T-helper 1 cell treated with Interleukin-12 subunit alpha and Interleukin-12 subunit beta and Interleukin-4 antibody, amounts not matched to agents 30 μg/mL and 1 μg/mL, for 36 hours (primary cell): ENCODE results near the gene GLIS2.

Experiments
- H3K27ac Mint-ChIP-seq: one replicate; pipeline ENCODE4 v1.8.0; 2021; ENCODE audit warnings: mild to moderate bottlenecking, mixed read lengths
- H3K27me3 Mint-ChIP-seq: one replicate; pipeline ENCODE4 v1.8.0; 2021; ENCODE audit warnings: low read depth, mixed read lengths
- H3K36me3 Mint-ChIP-seq: one replicate; pipeline ENCODE4 v1.8.0; 2021; ENCODE audit warnings: low read depth, mixed read lengths
- H3K4me1 Mint-ChIP-seq: one replicate; pipeline ENCODE4 v1.8.0; 2021; ENCODE audit warnings: low read depth, mixed read lengths
- H3K4me3 Mint-ChIP-seq: one replicate; pipeline ENCODE4 v1.8.0; 2021; ENCODE audit warnings: mild to moderate bottlenecking, moderate library complexity, mixed read lengths
- H3K9me3 Mint-ChIP-seq: one replicate; pipeline ENCODE4 v1.8.0; 2021; ENCODE audit warnings: mixed read lengths

GLIS2 gene

DNA sequence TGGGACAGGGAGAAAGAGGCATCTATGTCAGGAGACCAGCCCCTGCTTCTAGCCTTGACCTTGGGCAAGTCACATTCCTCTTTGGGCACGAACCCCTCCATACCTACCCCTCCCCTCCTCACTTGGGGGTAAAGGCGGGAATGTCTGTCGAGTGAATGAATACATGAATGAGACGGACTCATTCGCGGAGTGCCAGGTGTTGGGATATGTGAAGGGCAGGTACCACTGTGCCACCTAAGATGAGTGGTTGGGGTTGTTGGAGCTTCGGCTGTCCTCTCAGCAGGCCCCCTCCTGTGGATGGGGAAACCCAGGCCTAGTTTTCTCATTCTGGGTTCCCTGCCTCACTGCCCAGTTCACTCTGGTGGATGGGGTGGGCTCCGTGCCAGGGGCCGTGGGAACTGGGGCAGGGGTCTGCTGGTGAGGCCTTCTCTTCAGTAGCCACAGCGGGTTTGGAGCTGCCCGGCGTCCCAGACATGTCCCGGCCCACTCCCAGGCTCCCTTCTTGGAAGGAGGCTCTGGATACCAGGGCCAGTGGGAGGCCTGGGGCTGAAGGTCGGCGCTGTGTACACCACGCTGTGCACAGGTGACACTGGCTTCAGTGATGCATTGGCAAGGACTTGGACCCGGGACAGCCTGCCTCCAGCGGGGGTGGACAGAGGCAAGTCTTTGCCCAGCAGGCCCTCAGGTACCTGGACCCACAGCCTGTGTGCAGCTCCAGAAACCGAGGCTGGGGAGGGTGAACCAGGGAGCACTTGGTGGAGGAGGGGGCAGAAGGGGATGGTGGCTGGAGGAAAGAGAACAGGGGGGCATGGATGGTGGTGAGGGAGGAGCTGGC is 5.6 kb downstream of the GLIS2 start:
- H3K4me3 Mint-ChIP-seq, result no peak overlapping the region
- H3K27ac Mint-ChIP-seq, result no peak overlapping the region
- H3K27me3 Mint-ChIP-seq, result peaks cover 3% of the 10 kb centered on the region
- no peaks in the 10 kb centered on the region for H3K36me3 Mint-ChIP-seq
- H3K4me1 Mint-ChIP-seq, result peaks cover 6% of the 10 kb centered on the region
- H3K9me3 Mint-ChIP-seq, result no peaks in the 10 kb centered on the region

DNA sequence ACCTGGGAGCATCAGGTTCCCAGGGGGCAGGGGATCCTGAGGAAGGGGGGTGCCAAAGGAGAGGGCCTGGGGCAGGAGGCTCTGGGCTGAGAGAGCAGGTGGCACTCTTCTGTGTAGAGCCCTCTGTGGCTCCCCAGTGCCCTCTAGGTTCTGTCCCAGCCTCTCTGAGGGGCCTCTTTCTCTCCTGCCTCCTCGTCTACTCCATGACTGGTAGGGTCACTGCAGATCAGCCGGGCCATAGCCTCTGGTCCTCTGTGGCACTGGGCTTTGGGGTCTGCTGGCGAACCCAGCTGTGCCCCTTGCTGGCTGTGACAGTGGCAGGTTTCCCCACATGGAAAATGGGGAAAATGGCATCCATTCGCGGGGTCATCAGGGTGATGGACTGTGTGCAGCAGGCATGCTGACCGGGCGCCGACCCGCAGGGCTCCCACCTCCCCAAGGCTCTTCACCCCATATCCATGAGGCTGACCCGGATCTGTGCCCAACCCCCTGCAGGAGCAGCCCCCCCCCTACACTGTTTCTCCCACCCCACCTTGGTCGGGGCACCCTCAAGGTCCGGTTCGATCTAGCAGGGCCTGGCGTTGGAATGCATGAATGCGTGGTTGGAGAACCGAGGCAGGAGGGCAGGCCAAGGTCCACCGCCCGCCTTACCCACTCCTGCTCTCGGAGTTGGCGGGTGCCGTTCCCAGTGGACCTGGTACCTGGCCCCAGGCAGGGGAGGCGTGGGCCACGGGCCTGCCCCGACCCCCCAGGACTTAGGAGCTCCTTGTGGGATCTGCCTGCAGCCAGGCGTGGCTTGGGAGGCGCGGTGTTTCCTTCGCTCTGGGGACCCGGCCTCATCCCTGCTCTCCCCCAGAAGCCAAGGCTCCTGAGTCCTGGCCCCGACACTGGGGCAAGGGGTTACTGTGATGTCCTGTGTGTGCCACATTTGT is 6.5 kb downstream of the GLIS2 start:
- Mint-ChIP-seq H3K4me3 (no peak overlapping the region), H3K4me1 (peaks cover 6% of the 10 kb centered on the region), H3K9me3 (no peaks in the 10 kb centered on the region), H3K36me3 (no peaks in the 10 kb centered on the region), H3K27me3 (peaks cover 9% of the 10 kb centered on the region), H3K27ac (no peak overlapping the region)

DNA sequence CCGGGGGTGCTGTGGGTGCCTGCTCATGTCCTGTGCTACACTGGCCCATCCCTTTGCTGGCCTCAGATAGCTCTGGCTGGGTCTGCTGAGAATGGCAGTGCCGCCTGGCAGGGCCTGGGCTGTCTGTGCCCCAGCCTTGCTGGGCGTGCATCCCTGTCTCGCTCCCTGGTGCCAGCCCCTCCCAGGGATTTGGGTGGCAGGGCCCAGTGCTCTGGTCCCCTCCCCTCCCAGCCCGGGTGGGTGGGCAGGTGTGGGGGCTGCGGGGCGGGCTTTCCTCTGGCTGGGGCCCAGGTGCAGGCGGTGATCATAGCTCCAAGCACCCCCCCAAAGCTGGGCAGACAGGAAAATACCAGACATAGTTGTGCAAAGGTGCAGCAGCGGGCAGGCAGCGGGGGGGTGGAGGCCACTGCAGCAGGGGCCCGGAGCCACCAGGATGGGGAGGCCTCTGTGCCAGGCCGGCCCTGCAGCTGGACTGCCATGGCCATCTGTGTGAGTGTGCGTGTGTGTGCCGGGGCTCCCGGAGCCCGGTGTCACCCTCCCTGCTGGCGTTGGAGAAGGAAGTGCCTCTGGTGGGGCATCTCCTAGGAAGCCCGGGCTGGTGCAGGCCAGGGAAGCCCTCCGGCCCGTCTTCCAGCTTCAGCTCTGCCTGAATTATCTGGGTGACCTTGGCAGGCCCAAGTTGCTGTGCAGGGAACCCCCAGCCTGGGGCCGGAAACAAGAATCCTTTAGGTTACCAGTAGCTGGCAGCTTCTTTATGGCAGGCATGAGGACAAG is 7.4 kb downstream of the GLIS2 start:
- Mint-ChIP-seq H3K4me3 (no peak overlapping the region), H3K4me1 (peaks cover 6% of the 10 kb centered on the region), H3K36me3 (no peaks in the 10 kb centered on the region), H3K27ac (no peak overlapping the region), H3K9me3 (no peaks in the 10 kb centered on the region), H3K27me3 (peaks cover 13% of the 10 kb centered on the region)

DNA sequence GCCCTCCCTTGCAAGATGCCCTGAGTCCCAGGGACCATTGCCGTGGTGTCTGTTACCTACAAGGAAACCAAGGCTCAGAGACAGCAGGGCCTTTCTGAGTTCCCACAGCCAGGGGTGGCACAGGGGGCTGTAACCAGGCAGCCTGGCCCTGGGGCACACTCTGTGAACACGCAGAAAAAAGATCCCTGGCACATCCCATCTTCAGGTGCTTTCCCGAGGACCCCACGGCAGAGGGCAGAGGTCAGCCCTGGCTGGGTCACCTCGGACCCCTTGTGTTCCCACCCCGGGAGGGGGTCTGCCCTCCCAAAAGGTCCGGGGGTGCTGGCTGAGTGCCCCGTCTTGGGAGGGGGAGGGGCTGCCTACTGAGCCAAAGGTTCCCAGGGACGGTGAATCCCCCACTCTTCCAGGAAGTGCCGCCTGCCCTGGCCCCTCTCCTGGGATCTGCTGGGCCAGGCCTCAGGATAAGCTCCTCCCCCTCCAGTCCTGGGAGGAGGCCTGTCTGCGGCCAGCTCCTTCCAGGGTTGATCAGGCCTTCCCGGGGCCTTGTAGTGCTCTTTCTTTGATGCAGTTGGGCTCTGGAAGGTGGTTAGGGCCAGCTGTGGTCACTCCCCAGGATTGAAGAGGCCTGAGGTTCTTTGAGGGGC is 8.1 kb downstream of the GLIS2 start:
- Mint-ChIP-seq H3K36me3 (no peaks in the 10 kb centered on the region), H3K4me1 (peaks cover 6% of the 10 kb centered on the region), H3K27ac (no peak overlapping the region), H3K4me3 (no peak overlapping the region), H3K9me3 (no peaks in the 10 kb centered on the region), H3K27me3 (peaks cover 15% of the 10 kb centered on the region)

DNA sequence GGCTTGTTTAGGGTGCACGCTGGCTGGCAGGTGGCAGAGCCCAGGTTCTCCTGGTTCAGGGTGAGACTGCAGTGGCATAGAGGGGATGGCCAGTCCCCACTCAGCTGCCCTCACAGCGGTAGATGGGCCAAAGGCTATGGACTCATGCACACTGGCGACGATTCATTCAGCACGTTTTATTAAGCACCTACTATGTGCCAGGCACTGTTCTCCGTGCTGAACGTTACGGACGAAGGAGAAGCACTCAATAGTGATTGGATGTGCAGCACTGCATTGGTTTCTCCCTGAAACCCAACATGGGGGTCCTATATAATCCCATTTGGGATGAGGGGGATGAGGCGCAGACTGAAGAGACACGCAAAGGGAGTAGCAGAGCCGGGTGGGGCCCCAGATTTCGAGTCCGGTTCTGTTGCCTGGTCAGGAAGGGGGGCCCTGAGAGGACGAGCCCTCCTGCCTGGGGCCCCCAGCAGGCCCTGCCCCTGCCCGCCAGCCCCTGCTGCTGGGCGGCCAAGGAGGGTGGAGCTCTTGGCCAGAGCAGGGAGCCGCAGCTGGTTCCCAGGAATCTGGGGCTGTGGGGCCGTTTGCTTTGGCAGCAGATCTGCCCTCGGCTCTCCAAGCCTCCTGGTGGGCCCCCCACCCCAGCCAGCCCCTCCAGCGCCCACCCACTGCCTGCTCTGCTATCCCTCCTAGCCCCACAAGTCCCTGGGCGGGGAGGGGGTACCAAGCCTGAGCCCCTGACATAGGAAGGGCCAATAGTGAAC is 8.8 kb downstream of the GLIS2 start:
- no peaks in the 10 kb centered on the region for H3K9me3 Mint-ChIP-seq
- no peak overlapping the region for H3K4me3 Mint-ChIP-seq
- peaks cover 15% of the 10 kb centered on the region for H3K27me3 Mint-ChIP-seq
- H3K36me3 Mint-ChIP-seq, result no peaks in the 10 kb centered on the region
- H3K27ac Mint-ChIP-seq, result no peak overlapping the region
- H3K4me1 Mint-ChIP-seq, result no peaks in the 10 kb centered on the region

DNA sequence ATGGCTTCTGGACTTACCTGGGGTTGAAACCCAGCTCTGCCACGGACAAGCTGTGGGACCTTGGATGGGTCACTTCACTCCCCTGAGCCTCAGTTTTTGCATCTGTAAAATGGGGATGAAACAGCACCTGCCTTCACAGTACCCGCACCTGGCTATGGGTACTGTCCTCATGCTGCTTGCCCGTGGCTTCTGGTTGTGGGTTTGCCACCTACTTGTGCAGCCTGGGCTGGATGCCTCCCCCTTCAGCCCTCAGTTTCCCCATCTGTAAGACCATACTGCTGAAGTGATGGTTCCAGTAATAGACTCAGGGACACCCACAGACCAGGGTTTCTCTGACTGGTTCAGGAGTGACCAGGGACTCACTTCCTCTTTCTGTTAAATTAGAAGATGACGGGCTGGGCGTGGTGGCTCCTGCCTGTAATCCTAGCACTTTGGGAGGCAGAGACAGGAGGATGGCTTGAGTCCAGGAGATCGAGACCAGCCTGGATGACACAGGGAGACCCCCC is 9.4 kb downstream of the GLIS2 start:
- no peaks in the 10 kb centered on the region for H3K4me1 Mint-ChIP-seq
- no peak overlapping the region for H3K27ac Mint-ChIP-seq
- H3K4me3 Mint-ChIP-seq, result no peak overlapping the region
- H3K36me3 Mint-ChIP-seq, result no peaks in the 10 kb centered on the region
- H3K27me3 Mint-ChIP-seq, result peaks cover 15% of the 10 kb centered on the region
- no peaks in the 10 kb centered on the region for H3K9me3 Mint-ChIP-seq

DNA sequence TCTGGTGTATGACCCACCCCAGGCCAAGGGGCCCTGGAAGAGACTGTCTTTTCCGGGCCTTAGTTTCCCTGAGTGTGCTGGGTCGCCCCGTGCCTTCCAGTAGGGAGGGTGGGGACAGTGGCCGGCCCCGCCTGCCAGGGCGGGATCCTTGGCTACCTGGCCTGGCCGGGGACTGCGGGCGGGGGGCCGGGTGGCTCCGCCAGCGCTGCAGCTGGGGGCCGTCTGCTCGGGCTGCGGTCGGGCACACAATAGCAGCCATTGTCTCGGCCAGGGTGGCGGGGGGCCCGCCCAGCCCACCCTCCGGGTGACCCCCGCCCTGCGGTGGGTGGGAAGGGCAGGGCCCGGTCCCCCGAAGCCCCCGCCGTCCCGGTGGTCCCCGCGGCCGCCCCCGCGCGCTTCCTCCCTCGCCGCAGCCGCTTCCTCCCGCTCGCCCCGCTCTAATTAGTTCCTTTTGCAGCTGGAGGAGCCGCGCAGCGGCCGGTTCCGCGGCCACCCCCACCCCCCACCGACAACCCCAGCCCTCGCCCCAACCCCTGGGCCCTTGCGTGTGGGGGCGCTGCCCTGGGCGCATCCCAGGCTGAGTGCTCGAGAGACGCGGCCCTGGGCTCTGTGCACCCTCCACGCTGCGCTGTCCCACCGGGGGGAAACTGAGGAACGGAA is 11.6 kb downstream of the GLIS2 start:
- Mint-ChIP-seq H3K27ac (no peak overlapping the region), H3K36me3 (no peaks in the 10 kb centered on the region), H3K4me3 (no peak overlapping the region), H3K27me3 (peaks cover 15% of the 10 kb centered on the region), H3K4me1 (no peaks in the 10 kb centered on the region), H3K9me3 (no peaks in the 10 kb centered on the region)

DNA sequence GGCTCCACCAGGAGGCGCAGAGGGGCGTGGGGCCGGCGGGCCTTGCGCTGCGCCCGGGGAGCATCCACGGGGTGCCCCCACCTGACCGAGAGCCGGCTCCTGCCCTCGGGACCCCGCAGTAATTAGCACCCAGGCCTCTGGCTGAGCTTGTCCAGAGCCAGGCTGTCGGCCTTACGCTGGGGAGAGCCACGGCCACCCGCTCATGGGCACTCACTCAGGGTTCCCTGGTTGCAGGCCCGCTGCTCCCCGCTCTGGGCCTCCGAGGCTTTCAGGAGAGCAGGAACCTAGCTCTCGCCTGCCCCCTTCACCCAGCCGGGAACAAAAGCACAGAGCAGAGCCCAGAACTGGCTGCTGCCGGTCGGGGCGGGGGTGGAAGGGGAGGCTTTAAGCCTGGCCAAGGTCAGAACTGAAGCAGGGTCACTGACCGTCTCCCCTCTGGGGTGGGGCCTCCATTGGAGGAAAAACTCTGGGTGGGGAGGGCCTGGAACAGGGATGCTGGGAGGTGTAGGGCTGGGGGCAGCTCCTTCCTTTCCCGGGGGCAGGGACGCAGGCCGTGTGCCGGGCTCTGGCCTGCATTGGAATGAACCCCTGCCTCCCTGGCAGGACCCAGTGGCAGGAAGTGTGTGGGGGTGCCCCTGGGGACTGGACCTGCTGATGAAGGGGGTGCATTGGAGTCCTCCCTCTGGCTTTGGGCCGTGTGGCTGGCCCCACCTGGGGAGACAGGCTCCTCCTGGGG is 12.3 kb downstream of the GLIS2 start:
- no peak overlapping the region for H3K27ac Mint-ChIP-seq
- peaks cover 15% of the 10 kb centered on the region for H3K27me3 Mint-ChIP-seq
- no peaks in the 10 kb centered on the region for H3K4me1 Mint-ChIP-seq
- no peaks in the 10 kb centered on the region for H3K9me3 Mint-ChIP-seq
- no peak overlapping the region for H3K4me3 Mint-ChIP-seq
- H3K36me3 Mint-ChIP-seq, result no peaks in the 10 kb centered on the region

DNA sequence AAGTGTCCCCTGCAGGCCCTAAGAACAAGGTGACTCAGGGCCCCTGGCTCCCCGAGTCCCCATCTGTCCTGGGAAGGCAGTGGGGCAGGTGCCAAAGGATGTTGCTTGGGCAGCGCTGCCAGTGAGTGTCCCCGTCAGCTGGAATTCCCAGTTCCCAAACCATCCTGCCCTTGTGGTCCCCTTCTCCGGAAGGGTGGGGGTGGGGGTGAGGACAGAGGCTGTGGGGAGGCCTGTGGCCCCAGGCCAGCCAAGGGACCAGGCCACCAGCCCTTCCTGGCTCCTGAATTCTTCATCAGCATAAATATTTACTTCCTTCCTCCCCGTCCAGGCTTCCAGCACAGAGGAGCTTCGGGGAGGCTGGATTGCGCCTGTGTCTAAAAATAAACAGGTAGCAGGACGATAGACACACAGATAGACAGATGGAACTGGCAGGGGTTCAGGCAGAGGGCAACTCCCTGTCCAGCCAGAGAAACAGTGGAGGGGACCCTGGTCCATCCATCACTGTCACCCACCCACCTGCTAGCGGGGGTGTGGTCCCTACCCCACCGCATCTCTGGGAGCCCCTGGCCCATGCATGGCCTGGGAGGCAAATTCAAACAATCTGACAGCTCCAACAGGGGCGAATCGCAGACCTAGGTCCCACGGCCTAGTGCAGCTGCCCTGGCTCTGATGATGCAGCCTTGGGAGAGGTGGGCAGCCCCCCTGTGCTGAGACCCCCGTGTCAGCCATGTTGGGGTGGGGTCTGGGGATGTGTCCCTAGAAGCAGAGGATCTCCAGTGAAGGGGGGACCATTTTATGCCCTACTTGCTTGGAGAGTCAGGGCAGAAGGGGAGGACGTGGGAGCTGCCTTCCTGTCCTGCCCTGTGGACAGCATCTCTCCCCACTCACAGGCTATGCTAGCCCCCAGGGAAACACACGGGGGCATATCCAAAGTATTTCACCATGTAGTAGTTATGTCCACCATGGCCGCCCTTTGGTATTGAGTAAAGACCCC is 13.2 kb downstream of the GLIS2 start:
- H3K36me3 Mint-ChIP-seq, result no peaks in the 10 kb centered on the region
- peaks cover 15% of the 10 kb centered on the region for H3K27me3 Mint-ChIP-seq
- H3K4me3 Mint-ChIP-seq, result no peak overlapping the region
- no peak overlapping the region for H3K27ac Mint-ChIP-seq
- H3K4me1 Mint-ChIP-seq, result no peaks in the 10 kb centered on the region
- H3K9me3 Mint-ChIP-seq, result no peaks in the 10 kb centered on the region

DNA sequence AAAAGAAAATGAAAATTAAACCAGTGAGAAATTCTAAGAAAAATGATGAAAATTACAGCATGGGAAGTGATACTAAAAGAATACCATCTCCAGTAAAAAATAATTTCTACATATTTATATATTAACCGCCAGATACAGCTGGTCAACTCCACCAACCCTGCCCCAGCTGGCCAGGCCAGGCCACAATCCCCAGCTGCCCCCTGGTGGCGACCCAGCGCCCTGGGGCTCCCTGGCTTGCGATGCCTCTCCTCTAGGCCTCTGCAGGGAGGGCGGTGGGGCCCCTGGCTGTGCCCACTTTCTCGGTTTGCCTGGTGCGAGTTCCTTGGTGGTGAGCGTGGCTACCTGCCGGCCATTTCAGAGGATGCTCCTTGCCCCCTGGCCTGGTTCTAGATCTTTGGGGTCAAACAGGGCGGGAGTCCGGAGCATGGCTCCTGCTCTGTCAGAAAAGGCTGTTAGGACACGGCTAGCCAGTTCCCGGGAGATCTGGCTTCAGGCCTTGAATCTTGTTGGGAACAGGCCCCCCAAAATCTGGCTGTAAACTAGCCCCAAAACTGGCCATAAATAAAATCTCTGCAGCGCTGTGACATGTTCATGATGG is 14.5 kb downstream of the GLIS2 start:
- Mint-ChIP-seq H3K9me3 (no peaks in the 10 kb centered on the region), H3K36me3 (no peaks in the 10 kb centered on the region), H3K4me1 (no peaks in the 10 kb centered on the region), H3K27me3 (peaks cover 15% of the 10 kb centered on the region), H3K4me3 (no peak overlapping the region), H3K27ac (no peak overlapping the region)

DNA sequence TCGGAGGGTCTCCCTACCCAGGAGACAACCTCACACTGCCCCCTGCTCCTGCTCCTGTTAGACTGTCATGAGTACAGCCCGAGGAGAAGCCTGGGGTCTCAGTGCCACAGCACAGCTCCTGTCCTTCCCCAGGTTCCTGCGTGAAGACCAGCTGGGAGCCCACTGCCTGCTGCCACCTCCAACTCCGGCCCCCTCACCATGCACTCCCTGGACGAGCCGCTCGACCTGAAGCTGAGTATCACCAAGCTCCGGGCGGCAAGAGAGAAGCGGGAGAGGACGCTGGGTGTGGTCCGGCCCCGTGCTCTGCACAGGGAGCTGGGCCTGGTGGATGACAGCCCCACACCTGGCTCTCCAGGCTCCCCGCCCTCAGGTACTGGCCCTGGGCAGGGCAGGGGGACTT is 16.2 kb downstream of the GLIS2 start:
- no peak overlapping the region for H3K27ac Mint-ChIP-seq
- H3K9me3 Mint-ChIP-seq, result no peaks in the 10 kb centered on the region
- H3K4me1 Mint-ChIP-seq, result no peaks in the 10 kb centered on the region

More for the DNA sequence above, 16.2 kb downstream of the GLIS2 start:
- Mint-ChIP-seq H3K36me3 (no peaks in the 10 kb centered on the region), H3K4me3 (no peak overlapping the region), H3K27me3 (peaks cover 6% of the 10 kb centered on the region)
